HG02763 (cell line): Measurements from ENCODE around the gene OXLD1.
"Not testable (repeated sequence)": the region's sequence is repeated elsewhere in the genome, so short reads cannot be mapped to it uniquely, and the experiment has no call there.

Experiments used
- ATAC-seq: cut with Tn5 transposase; IDR thresholded peaks from one replicate; pipeline ENCODE4 v1.9.1; 2021; ENCODE audit warnings: mild to moderate bottlenecking, moderate library complexity; ENCODE audit not compliant: unreplicated experiment

OXLD1 gene

GRCh38 chr17:81683584-81684441, 17.4 kb upstream of the OXLD1 start, which contains the start of the genes ARL16 and HGS:
ARL16 (minus strand) TSS chr17:81683797; CDS start chr17:81683753, 44 bp downstream.
HGS (plus strand) TSS chr17:81684011; CDS start chr17:81684067, 56 bp downstream.
- ATAC-seq: peak; percentile 93

- ATAC-seq: no peak
These were observed 16.8 kb upstream of the OXLD1 start for GRCh38 chr17:81683208-81683583.

- ATAC-seq: no peak
These were observed 16.3 kb upstream of the OXLD1 start for GRCh38 chr17:81682565-81683207.

- no peak for ATAC-seq
These were observed 15.3 kb upstream of the OXLD1 start for GRCh38 chr17:81681672-81682071.

GRCh38 chr17:81680150-81680549, 13.7 kb upstream of the OXLD1 start:
- ATAC-seq: no peak

- ATAC-seq: no peak
These were observed 10.5 kb upstream of the OXLD1 start for GRCh38 chr17:81676906-81677305.

- ATAC-seq: not testable (repeated sequence)
These were observed 9.3 kb upstream of the OXLD1 start for GRCh38 chr17:81675515-81676221.

- no peak for ATAC-seq
These were observed 7.3 kb upstream of the OXLD1 start for GRCh38 chr17:81673561-81674258.

- ATAC-seq: no peak
These were observed 6.5 kb upstream of the OXLD1 start for GRCh38 chr17:81672954-81673353.

- no peak for ATAC-seq
These were observed 6.1 kb upstream of the OXLD1 start for GRCh38 chr17:81672504-81672903.

GRCh38 chr17:81667754-81668153, 1.3 kb upstream of the OXLD1 start:
- no peak for ATAC-seq

- ATAC-seq: no peak
These were observed 388 bp downstream of the OXLD1 start for GRCh38 chr17:81666092-81666341.

- ATAC-seq: no peak
These were observed 957 bp downstream of the OXLD1 start for GRCh38 chr17:81665205-81666091.

GRCh38 chr17:81664051-81664470, 2.3 kb downstream of the OXLD1 start:
- ATAC-seq: no peak

- no peak for ATAC-seq
These were observed 4.4 kb downstream of the OXLD1 start for GRCh38 chr17:81662002-81662401.

- ATAC-seq: no peak
These were observed 6.0 kb downstream of the OXLD1 start for GRCh38 chr17:81660441-81660840.

- ATAC-seq: no peak
These were observed 7.4 kb downstream of the OXLD1 start for GRCh38 chr17:81659038-81659437.

GRCh38 chr17:81656835-81657234, 9.6 kb downstream of the OXLD1 start:
- no peak for ATAC-seq

- ATAC-seq: no peak
These were observed 10.2 kb downstream of the OXLD1 start, which contains the start of gene PDE6G for GRCh38 chr17:81656118-81656743. PDE6G (minus strand) TSS chr17:81656542; CDS start chr17:81653305, 3,237 bp downstream.
